Duodenal mucosa (tissue), 2 donors: ENCODE measurements around the gene SLC66A2.

Source experiments
- H3K27ac ChIP-seq: one replicate; pipeline ENCODE4 v1.7.0; 2013; ENCODE audit warnings: low read depth, low read length
- H3K27me3 ChIP-seq, 2 donors: one replicate each; pipeline ENCODE4 v1.7.0; 2013; ENCODE audit warnings: low read length in 2 of 2, control low read depth in 1 of 2; ENCODE audit not compliant: insufficient read depth in 2 of 2, control insufficient read depth in 1 of 2
- H3K36me3 ChIP-seq, 2 donors: one replicate each; pipeline ENCODE4 v1.7.0; 2013; ENCODE audit warnings: low read length in 2 of 2, control low read depth in 1 of 2; ENCODE audit not compliant: insufficient read depth in 2 of 2, control insufficient read depth in 1 of 2
- H3K4me1 ChIP-seq, 2 donors: one replicate each; pipeline ENCODE4 v1.7.0; 2013; ENCODE audit warnings: low read length in 2 of 2, control low read depth in 1 of 2; ENCODE audit not compliant: insufficient read depth in 2 of 2, control insufficient read depth in 1 of 2
- H3K4me3 ChIP-seq, 2 donors: one replicate each; pipeline ENCODE4 v1.7.0; 2013; ENCODE audit warnings: low read length in 2 of 2, low read depth in 1 of 2
- H3K9ac ChIP-seq, 2 donors: one replicate each; pipeline ENCODE4 v1.7.0; 2013; ENCODE audit warnings: low read length in 2 of 2, low read depth in 1 of 2
- H3K9me3 ChIP-seq, 2 donors: one replicate each; pipeline ENCODE4 v1.7.0; 2013; ENCODE audit warnings: low read length in 2 of 2, control low read depth in 1 of 2; ENCODE audit not compliant: control insufficient read depth in 1 of 2

SLC66A2 gene

DNA sequence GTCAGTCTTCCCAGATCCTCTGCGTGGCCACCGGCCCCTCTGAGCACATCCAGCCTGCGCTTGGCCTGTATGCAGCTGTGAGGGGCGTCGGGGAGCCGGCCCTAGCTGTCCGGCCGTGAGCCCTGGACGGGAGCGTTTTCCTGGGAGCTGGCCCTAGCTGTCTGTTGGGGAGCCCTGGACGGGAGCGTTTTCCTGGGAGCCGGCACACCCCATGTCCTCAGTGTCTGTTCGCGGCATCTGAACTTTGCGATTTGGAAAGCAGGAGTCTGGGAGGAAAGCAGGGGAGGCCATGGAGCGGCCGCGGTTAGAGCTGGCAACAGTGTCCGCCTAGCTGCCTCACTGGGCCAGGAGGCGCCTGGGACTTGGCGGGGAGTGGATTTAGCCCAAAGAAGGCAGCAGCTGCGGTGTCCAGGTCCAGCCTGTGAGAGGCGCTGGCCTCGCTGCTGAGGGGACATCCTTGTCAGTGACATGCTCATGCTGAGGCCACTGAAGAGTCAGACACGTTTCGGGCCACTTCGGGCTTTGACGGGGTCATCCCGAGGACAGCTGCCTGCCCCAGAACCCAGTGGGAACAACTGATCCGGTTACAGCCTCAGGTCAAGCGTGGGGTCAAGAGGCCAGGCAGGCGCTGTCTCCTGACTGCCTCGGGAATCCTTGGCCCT is 77.9 kb downstream of the SLC66A2 start:
- H3K9me3 ChIP-seq, result peaks cover 0 to under 1% of the 10 kb centered on the region in 2 donors
- no peaks in the 10 kb centered on the region for H3K36me3 ChIP-seq
- H3K4me1 ChIP-seq, result no peaks in the 10 kb centered on the region
- H3K27me3 ChIP-seq, result no peaks in the 10 kb centered on the region
- no peak overlapping the region for H3K9ac ChIP-seq
- no peak overlapping the region for H3K27ac ChIP-seq
- H3K4me3 ChIP-seq, result no peak overlapping the region

DNA sequence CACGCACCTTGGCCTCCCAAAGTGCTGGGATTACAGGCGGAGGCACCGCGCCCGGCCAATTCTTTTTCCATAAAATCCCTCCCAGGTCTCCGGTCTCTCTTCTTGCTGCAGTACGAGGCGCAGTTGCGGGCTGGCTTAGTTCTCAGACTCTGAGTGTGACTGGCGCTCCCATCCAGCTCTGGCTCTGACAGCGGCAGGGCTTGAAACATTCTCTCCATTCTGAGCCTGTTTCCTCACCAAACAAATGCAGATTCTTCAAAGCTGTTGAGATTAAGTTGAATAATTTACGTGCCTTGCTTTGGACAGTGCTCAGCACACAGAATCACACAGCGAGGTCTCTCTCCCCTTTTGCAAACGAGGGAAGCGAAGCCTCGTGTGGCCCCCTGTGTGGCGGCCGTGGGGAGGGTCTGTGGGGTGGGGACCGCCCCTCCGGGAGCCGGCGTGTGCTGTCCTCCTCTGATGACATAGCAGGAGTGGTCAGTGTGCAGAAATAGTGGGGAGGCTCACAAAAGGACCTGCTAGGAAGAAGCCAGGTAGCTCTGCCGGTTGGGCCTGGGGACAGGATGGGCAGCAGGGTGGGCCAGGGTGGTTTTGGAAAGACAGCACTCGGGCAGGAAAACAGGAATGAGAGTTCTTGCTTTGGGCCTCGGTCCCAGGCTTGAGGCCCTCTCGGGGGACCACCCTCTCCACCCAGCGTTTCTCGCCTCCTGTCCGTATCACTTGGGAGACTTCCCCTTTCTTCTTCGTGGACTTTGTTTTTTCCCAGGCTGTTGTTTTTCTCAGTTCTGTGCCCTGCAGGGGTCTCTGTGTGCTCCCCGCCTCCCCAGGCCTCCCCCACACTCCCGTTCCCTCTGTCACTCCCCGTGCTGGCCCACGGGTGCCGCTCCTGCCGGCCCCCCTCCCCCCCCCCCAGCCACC is 78.7 kb downstream of the SLC66A2 start:
- Histone ChIP-seq H3K36me3 (no peaks in the 10 kb centered on the region), H3K4me1 (no peaks in the 10 kb centered on the region), H3K9ac (no peak overlapping the region), H3K9me3 (no peaks in the 10 kb centered on the region), H3K4me3 (no peak overlapping the region), H3K27me3 (no peaks in the 10 kb centered on the region), H3K27ac (no peak overlapping the region)

DNA sequence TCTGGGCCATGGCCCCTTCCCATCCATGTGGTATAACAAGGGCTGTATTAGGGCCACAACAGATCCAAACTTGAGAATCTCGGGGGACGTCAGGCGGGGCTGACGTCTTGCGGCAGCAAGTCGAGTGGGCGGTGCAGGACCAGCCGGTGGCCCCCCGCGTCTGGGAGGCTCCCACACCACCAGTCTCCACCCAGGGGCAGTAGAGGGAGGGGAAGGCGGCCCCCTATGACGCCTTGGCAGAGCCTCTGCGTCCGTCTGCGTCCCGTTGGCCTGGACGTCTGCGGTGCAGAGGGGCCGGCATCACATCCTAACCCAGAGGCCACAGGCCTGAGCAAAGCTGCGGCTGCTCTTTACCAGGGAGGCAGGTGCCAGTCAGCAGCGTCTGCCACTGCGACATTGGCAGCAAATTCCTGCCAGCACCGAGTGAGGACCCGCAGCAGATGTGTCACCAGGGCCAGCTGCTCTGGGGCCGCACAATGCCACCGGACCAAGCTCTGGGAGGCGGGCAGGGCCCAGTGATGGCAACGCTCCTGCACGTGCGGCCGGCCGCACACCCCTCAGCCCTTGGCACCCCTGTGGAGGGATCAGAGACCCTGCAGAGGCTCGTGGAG is 79.9 kb downstream of the SLC66A2 start:
- Histone ChIP-seq H3K4me1 (no peaks in the 10 kb centered on the region), H3K36me3 (no peaks in the 10 kb centered on the region), H3K9me3 (no peaks in the 10 kb centered on the region), H3K4me3 (no peak overlapping the region), H3K27ac (no peak overlapping the region), H3K9ac (no peak overlapping the region), H3K27me3 (no peaks in the 10 kb centered on the region)

DNA sequence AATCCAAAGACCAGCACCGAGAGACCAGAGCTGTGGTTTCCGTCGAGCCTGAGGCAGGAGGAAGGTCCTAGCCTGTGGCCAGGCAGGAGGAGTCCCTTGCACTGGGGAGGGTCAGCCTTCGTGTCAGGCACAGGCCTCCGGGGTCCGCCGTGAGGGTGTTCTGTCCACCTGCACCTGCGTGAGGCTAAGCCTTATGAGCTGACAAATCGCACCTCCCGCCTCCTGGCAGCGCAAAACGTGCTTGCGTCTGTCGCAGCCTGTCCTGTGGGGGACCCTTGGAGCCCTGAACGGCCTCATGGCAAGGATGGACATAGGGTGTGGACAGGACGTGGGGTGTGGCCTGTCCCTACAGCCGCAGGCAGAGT is 80.4 kb downstream of the SLC66A2 start:
- Histone ChIP-seq H3K27ac (no peak overlapping the region), H3K36me3 (no peaks in the 10 kb centered on the region), H3K9me3 (no peaks in the 10 kb centered on the region), H3K4me3 (no peak overlapping the region), H3K27me3 (no peaks in the 10 kb centered on the region), H3K9ac (no peak overlapping the region), H3K4me1 (no peaks in the 10 kb centered on the region)

DNA sequence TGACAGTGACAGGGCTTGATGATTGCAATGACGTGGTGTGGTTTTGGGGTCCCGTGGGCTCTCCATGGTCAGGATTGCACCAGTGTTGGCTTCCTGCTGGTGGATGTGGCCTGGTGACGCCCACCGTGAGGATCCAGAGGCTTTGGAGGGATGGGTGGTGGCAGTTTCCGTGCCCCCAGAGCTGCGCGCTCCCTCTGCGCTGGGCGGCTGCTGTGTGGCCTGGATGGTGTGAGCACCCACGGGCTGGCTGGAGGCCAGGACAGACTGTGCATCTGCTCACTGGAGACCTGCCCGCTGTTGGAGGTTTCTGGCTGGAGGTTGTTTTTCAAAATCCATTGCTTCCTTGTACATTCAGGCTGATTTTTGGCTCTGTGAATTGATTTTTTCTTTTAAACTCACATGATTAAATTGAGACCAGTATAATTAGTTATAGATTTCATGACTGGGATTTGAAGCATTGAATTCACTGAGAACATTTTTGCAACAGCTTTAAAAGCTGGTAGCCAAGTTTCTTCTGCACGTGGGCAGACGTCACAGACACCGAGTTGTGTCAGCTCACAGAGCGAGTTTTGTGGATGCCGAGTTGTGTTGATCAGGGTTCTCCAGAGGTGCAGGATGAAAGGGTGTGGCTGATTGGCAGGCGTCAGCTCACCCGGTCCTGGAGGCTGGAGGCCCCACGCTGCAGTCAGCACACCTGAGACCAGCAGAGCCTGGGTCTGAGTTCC is 81.0 kb downstream of the SLC66A2 start:
- Histone ChIP-seq H3K36me3 (no peaks in the 10 kb centered on the region), H3K9ac (no peak overlapping the region), H3K9me3 (no peaks in the 10 kb centered on the region), H3K27ac (no peak overlapping the region), H3K4me1 (no peaks in the 10 kb centered on the region), H3K4me3 (no peak overlapping the region), H3K27me3 (no peaks in the 10 kb centered on the region)

DNA sequence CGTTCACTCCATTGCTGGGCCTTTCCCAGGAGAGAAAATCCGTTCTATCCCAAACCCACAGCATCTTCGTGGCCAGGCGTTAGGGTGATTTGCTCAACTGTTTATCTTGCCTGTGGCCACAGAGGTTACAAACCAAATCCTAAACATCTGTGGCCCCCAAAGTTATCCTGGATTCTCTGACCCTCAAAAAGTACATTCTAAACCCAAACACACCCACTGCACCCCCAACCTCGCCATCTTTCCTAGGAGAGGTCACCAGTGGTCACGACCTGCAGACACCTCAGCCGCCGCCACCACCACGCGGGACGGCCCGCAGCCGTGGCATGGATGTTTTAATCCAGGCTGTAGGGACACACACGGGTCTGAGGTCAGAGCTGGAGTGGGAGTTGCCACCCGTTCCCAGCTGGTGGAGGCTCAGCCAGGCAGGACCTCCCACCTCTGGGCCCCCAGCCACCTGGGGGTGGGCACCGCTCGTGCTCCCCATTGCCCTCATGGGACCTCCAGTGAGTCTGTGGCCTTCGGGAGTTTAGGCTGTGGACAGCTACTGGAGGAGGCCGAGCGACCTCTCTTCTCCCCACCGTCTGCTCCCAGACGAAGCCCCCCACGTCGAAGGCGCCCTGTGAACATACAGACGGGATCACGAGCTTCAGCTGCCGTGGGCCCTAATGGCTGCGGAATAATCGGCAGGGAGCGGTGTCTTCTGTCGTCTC is 81.7 kb downstream of the SLC66A2 start:
- H3K4me3 ChIP-seq, result no peak overlapping the region
- no peaks in the 10 kb centered on the region for H3K9me3 ChIP-seq
- H3K4me1 ChIP-seq, result no peaks in the 10 kb centered on the region
- no peak overlapping the region for H3K9ac ChIP-seq
- no peaks in the 10 kb centered on the region for H3K36me3 ChIP-seq
- no peaks in the 10 kb centered on the region for H3K27me3 ChIP-seq
- no peak overlapping the region for H3K27ac ChIP-seq

DNA sequence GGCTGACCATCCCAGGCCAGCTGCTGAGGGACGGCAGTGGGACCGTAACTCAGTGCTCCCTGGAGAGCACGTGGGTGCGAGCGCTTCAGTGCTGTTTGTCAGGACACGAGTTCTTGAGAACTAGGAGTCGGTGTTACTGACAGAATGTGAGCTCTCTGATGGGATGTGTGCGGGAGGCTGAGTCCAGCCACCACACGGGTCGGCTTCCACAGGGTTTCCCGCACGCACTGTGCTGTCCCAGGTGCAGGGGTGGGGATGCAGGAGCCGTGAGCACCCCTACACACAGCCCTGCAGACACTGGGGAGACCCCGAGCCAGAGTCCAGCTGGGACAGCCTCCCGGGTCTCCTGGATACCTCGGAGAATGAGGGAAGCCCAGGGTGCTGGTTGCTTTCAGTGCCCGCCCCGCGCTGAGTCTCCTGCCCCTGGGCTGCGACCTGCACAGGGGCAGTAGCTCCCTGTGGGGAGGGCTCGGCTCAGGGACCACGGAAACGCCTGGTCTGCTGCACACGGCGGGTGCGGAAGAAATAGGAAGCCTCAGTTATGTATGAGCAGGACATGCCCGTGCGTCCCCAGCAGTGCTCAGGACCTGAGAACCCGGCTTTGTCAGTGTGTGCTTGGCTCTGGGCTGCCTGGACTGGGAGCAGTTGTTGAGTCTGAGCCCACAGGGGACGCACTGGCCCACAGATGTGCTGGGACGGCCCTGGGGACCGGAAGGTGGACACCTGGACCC is 82.5 kb downstream of the SLC66A2 start:
- Histone ChIP-seq H3K4me3 (no peak overlapping the region), H3K4me1 (no peaks in the 10 kb centered on the region), H3K27ac (no peak overlapping the region), H3K9me3 (no peaks in the 10 kb centered on the region), H3K9ac (no peak overlapping the region), H3K36me3 (no peaks in the 10 kb centered on the region), H3K27me3 (no peaks in the 10 kb centered on the region)

DNA sequence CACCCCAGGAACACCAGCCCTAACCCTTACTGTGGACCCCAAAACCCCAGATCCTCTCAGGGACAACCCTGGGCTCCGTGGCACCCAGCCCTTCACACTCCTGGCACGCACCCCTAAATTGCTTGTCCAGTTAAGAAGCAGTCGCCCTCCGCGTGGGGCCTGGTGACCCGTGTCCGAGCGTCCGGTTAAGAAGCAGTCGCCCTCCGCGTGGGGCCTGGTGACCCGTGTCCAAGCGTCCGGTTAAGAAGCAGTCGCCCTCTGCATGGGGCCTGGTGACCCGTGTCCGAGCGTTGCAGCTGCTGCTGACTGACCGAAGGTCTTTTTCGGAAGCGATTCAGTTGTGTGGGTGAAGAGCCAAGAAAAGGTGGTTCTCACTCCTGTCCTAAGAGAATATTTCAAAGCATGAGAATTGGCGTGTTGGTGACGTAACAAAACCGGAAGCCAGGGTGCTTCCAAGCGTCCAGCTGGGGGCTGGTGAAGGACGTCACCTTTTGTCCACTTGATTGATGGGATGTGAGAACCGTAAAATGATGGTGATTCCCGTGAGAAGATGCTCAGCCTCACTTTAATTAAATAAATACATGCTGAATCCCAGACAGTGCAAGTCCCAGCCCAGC is 83.2 kb downstream of the SLC66A2 start:
- Histone ChIP-seq H3K27ac (no peak overlapping the region), H3K4me1 (no peaks in the 10 kb centered on the region), H3K9me3 (no peaks in the 10 kb centered on the region), H3K36me3 (no peaks in the 10 kb centered on the region), H3K4me3 (no peak overlapping the region), H3K9ac (no peak overlapping the region), H3K27me3 (no peaks in the 10 kb centered on the region)

DNA sequence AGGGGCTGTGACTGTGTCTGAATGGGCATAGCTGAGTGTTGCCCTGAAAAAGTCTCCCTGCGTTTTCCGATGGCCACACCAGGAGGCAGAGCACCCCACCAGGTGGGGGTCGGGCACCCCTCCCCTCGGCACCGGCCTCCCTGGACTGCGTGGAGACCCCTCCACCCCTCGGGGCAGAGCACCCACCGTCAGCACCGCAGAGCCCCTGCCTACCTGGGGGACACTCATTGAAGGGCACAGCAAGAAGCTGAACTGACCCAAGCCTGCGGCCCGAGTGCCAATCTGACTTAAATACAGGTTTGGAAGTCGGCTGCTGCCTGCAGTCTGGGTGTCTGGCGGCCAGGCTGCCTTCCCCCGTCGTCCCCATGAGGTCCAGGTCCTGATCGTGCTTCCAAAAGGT is 83.8 kb downstream of the SLC66A2 start:
- Histone ChIP-seq H3K27me3 (no peaks in the 10 kb centered on the region), H3K4me3 (no peak overlapping the region), H3K4me1 (no peaks in the 10 kb centered on the region), H3K36me3 (no peaks in the 10 kb centered on the region), H3K9ac (no peak overlapping the region), H3K9me3 (no peaks in the 10 kb centered on the region), H3K27ac (no peak overlapping the region)
